ENCODE measurements around the gene JAM3.

DNA sequence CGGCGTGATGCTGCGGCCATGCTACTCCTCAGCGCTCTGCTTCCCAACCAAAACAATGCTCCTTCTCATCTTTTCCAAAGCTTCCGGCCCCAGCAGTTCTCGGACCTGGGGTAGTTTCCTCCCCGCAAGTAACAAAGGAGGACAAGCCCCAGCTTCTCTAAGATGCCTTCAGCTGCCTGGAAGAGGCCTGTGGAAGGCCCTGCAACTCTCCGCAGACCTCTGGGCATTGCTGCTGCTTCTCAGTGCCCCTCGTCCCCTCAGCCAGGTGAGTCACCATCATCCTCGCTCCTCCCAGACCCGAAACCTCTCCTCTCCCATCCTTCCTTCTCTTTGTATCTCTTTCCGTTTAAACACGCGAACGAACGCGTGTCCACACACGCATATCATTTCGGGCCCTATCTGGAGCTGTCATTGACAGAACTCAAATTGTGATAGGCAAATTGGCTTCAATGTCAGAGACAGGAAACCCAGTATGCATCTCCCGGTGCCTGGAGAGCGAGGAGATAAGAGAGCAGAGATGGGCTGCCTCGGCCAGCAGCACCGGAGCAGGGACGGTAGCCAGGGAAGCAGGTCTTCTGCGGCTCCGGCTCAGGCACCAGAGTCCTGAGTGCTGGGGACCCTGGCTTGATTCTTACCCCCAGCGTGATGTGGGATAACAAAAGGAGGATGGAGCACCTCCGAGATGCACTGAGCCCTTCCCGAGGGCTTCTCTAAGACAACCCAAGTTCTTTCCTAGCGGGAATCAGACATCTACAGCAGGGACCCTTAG lies 22.0 kb upstream of the JAM3 start:
- TF ChIP-seq, protein P1, sequence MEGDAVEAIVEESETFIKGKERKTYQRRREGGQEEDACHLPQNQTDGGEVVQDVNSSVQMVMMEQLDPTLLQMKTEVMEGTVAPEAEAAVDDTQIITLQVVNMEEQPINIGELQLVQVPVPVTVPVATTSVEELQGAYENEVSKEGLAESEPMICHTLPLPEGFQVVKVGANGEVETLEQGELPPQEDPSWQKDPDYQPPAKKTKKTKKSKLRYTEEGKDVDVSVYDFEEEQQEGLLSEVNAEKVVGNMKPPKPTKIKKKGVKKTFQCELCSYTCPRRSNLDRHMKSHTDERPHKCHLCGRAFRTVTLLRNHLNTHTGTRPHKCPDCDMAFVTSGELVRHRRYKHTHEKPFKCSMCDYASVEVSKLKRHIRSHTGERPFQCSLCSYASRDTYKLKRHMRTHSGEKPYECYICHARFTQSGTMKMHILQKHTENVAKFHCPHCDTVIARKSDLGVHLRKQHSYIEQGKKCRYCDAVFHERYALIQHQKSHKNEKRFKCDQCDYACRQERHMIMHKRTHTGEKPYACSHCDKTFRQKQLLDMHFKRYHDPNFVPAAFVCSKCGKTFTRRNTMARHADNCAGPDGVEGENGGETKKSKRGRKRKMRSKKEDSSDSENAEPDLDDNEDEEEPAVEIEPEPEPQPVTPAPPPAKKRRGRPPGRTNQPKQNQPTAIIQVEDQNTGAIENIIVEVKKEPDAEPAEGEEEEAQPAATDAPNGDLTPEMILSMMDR (IDR thresholded peaks at IDR 0.05; ENCODE audit: insufficient read depth, low read length, poor library complexity, severe bottlenecking) = no peak
- no peak for TF ChIP-seq EZH2phosphoT487 (conservative IDR thresholded peaks at IDR 0.05; ENCODE audit: low read length)

Measured in SU-DHL-6 (cell line).